Esophagus mucosa (tissue), 1 donor: Measurements from ENCODE around the gene EPS15. TPM values are rescaled to one million over a fixed set of nuclear protein-coding genes. Genes with fewer than 3 reads are reported as not detected.
"Not testable (repeated sequence)": the region's sequence is repeated elsewhere in the genome, so short reads cannot be mapped to it uniquely, and the experiment has no call there.

Source experiments
- ATAC-seq: fragments of 200-7000 bp; cut with Tn5 transposase; one replicate; pipeline ENCODE4 v1.9.1; 2020
- total RNA-seq: library from RNA; stranded (reverse); gene quantifications from one replicate; pipeline ENCODE4 v1.2.4, GENCODE V29; 2023
- donor health status: DM: yes; HTN: yes; CAD: no.

Gene EPS15
- 33.1 TPM for total RNA-seq

DNA sequence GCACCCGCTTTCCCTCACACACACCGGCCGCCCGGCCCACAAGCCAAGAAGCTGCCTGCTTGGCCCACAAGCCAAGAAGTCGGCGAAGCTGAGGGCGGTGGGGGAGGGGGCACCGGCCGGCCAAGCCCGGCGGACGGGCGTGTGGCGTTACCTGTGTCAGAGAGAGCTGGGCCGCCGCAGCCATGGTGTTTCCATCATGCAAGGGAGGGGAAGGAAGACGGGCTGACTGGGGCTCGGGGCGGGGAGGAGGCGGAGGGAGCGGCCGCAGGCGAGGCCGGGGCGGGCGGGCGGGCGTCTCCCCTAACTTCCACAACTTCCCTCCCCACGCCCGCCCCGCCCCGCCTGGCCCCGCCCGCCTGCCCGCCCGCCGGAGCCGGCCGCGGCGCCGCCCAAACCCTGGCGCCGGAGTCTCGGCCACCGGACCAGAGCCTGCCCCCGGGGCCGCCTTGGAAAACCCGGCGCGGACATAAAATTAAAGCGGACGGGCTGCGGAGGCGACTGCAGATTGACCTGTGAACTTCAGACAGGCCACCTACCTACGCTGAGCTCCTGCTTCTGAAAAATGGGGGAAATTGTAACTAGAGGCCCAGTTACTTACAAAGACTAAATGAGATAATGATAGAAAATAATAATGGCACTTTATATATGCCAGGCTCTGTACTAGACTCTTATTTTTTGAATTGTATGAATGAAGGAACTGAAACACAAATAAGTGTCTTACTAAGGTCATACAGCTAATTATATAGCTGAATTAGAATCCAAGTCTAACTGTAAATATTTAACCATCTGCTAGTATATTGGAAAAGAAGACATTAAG lies at the start of gene EPS15:
TSS of gene EPS15 (minus strand) at position 219 of the 817 bp plus-strand sequence. CDS start at position 184, 35 bp downstream.
- ATAC-seq: peak; percentile 87

DNA sequence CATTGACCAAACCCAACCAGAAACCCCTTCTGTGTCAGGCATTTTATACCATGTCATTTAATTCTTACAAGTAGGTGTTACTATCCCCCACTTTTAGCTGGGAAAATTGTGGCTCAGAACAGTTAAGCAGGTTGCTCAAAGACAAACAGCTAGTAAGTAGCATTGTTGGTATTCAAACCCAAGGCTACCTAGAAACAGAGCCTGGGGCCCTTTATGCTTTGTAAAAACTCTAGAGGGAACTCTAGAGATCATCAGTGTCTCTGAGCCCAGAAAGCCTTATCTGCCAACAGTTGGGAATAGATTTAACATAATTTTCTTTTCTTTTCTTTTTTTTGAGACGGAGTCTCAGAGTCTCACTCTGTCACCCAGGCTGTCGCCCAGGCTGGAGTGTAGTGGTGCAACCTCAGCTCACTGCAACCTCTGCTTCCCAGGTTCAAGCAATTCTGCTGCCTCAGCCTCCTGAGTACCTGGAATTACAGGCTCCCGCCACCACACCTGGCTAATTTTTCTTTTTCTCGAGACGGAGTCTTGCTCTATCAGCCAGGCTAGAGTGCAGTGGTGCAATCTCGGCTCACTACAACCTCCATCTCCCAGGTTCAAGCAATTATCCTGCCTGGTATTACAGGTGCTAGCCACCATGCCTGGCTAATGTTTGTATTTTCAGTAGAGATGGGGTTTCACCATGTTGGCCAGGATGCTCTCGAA lies 49.3 kb upstream of the EPS15 start:
- no peak for ATAC-seq

DNA sequence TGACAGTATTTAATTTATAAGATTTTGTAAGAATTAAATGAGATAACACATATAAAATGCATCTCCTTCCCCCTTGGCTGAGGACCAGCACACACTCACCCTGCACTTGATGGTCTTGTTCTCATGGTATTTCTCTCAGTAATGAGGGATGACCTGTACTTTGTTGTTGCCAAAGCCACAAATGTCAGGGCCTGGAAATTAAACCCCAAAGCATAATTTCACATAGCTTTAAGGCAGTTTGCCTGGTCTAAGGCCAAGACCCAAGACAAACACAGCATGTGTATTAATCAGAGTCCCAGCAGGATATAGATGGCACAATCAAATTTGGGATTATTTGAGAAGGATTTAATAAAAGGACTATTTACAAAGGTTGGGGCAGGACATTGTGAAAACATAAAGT lies 48.6 kb upstream of the EPS15 start:
- no peak for ATAC-seq

DNA sequence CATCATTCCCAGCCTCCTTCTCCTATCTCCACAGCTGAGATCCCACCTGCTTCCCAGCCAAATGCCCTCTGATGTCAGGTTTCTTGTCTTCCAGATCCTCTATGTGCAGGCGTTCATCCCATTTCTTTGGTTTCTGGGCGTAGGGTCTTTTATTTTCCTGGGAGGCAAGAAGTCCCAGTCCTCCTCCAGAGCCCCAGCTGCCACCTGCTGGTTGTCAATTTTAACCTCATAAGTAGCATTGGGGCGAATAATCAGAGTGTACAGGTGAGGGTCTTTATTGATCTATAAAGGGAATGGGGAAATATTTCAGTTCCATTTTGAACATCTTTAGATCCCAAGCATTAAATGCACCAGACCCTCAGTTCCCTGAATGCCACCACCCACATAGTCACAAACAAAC lies 47.2 kb upstream of the EPS15 start:
- ATAC-seq: no peak

DNA sequence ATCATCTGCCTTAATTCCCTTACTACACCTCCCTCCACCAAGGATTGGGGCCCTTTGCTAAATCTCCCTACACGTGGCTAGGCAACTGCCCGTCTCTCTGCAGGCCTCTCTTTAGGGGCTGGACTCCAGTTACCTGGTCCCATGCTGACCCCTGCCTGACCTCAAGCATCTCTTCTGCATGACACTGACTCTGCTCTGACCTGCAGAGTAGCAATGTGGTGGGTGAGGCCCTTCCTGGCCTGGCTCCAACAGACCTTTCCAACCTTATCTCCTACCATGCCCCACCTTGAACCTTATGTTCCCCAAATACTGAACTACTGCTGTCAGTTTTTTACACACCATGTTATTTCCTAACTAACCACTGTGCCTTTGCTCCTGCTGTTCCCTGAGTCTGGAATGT lies 45.9 kb upstream of the EPS15 start:
- no peak for ATAC-seq

DNA sequence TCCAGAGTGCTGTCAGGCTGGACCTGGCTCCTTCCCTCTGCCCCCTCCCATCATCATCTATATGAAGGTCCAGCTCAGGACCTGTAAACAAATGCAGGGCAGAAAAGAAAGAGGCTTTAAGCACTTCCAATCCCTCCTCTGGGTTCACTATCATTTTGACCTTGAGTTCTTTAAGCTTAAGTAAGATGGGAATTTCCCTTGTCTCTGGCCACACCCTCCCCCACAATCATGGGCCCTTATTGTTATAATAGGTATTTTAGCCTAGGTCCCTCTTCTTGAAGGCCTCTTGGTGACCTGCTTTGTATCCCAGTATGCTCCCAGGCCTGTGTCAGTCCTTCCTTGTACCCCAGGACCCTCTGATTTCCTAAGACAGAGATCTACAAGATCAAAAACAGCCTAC lies 45.1 kb upstream of the EPS15 start:
- no peak for ATAC-seq

DNA sequence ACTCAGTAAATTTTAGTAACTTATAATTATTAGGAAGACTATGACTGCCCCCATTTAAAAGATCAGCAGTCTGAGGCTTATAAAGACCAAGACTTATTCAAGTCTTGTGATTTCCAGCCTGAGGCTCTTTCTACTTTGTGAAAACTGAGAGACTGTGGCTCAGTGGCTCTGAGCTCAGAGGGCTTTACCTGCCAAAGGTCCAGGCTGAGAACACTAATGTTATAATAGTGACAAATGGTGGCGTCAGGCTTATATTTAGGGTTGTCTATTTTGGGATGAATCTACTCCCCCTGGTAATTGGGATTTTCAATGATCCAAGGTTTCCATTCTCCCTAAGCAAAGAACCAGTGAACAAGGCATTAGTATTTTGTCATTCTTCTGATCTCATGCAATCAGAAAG lies 42.6 kb upstream of the EPS15 start:
- ATAC-seq: no peak

DNA sequence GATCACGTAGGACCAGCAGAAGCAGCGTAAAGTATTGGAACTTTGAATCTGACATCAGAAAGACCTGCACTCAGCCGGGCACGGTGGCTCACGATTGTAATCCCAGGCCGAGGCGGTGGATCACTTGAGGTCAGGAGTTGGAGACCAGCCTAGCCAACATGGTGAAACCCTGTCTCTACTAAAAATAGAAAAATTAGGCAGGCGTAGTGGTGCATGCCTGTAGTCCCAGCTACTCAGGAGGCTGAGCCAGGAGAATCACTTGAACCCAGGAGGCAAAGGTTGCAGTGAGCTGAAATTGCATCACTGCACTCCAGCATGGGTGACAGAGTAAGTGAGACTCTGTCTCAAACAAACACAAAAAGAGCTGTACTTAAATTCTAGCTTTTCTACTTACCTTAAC lies 41.8 kb upstream of the EPS15 start:
- not testable (repeated sequence) for ATAC-seq

DNA sequence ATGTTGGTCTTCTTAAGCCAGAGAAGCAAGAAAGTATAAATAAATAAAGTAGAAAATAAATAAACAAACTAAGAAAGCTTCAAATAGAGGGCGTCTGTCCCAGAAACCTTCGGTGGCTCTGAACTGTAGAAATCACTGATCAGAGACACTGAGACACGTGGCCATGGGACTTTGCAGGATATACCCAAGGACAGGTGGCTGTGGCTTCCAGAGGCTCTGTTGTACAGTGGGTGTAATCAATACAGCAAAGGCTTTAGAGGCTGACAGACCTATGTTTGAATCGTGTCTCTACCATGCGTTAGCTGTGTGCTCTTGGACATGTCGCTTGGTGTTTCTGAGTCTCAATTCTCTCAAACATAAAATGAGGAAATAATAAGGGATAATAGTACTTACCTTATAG lies 41.0 kb upstream of the EPS15 start:
- no peak for ATAC-seq

DNA sequence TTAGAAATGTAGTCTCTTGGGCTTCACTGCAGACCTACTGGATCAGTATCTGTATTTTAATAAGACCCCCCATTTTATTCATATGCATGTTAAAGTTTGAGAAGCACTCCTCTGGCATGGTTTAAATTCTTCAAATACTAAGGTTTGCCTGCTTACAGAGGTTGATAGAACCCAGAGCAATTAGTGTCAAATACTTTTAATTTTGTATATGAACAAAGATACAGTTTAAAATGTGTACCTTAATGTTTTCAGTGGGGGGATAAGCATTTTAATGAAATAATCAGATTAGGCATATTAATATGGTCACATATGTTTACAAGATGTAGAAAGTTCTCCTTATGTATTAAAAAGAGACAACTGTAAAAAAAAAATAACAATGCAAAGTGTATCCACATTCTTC lies 40.4 kb upstream of the EPS15 start:
- ATAC-seq: no peak

DNA sequence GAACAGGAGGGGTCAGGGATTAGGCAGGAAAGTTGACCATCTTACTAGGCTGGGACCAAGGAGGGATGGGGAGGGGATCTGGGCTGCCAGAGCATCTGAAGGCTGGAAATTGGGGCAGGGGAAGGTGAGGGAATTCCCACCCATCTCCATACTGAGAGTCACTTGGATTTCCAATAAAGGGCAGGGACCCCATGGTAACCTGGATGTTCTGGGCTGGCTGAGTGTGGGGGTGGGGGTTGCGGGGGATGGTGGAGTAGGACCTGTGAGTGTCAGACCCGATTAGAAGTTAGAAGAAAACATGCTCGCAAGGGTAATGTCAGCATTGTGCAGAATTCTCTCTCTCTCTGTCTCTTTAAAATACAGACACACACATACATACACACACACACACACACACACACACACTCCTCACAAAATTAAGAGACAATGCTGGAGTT lies 40.0 kb upstream of the EPS15 start:
- ATAC-seq: no peak

DNA sequence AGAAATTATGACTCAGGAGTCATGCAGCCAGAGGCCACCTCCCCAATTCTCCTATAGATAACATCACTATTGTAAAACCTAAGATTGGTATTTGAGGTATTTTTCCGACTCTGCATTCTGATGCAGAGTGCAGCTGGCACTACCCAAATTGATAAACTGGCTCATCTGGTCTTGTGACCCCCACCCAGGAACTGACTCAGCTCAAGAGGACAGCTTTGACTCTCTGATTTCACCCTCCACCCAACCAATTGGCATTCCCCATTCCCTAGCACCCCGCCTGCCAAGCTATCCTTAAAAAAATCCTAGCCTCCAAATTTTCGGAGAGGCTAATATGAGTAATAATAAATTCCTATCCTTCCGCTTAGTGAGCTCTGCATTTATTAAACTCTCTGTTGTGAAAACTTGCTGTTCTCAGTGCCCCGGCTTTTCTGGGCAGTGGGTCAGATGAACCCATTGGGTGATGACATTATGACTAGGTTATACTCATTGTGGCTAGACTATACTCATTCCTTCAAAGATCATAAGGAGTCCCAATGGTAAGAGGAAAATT lies 39.4 kb upstream of the EPS15 start:
- ATAC-seq: peak; percentile 89

DNA sequence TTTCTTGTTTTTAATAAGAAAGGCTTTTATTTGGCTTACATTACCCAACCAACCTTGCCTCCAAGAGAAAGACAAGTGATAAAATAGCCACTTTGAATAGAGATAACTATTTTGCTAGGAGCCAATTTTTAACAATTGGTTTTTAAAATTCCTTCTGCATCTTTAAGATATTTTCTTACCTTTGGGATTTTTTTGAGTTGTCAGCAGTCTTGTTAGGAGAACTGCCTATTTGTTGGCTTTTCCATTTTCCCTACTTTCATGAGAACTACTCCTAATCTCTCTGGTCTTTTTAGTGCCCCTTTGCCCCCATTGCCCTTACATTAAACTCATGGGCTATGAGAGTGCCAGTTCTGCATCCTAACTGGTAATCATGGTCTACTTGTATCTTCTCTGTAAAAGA lies 38.1 kb upstream of the EPS15 start:
- no peak for ATAC-seq

DNA sequence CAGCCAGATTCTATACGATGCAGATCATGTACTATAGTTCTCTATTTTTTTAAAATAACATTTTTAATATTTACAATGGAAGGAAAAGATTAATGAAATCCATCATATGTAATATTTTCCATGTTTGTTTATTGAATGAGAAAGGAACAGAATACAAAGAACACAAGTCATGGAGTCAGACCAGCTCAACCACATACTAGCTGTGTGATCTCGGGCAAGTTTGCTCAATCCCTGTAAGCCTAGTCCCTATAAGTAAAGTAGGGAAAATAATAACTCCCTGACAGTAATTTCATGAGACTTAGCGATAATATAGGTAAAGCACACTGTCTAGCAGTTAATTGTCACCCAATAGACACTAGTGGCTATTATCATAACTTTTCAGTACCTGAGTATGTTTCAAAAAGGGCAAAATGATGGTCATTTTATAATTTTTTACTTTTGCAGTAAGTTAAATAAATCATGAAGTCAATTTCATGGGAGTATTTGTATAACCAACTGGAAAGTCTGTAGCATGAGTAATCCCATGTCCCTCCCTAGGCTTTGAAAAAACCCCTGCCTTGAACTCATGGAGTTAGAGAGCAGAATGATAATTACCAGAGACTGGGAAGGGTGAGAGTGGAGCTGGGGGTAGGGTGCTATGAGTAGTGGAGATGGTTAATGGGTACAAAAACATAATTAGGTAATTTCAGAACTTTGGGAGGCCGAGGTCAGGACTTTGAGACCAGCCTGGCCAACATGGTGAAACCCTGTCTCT lies 37.0 kb upstream of the EPS15 start:
- peak; percentile 51 for ATAC-seq

DNA sequence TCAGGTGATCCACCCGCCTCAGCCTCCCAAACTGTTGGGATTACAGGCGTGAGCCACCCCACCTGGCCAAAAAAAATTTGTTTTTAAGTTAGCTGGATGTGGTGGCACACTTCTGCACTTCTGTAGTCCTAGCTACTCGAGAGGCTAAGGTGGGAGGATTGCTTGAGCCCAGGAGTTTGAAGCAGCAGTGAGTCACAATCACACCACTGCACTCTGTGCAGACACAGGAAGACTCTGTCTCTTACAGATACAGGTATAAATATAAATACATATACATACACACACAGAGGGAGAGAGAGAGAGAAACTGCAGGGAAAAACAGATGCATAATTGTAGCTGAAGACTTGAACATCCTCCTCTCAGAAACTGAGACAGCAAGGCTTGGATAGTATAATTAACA lies 34.8 kb upstream of the EPS15 start:
- ATAC-seq: no peak

DNA sequence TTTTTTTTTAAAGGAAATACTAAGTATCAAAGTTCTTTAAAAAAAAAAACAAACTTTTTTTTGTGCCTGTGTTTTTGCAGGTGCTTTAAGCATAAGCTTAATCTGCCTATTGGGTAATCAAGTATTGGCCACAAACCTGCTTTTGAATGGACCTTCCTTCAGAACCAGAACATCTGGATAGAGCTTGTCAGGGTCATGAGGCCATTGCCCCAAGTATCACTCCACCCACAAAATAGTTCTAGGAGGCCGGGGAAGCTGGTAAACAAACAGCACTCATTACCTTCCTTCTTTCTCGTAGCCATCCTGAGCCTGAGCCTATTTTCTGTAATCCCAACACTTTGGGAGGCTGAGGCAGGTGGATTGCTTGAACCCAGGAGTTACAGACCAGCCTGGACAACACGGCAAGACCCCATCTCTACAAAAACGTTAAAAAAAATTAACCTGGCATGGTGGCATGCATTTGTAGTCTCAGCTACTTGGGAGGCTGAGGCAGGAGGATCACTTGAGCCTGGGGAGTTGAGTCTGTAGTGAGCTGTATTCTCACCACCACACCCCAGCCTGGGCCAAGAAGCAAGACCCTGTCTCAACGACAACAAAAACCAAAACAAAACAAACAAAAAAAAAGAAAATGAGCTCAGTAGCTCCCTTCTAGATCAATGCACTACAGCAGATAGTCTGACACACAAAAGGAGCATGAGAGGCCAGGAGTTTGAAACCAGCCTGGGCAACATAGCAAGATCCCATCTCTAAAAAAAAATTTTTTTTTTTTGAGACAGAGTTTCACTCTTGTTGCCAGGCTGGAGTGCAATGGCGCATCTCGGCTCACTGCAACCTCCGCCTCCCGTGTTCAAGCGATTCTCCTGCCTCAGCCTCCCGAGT lies 34.1 kb upstream of the EPS15 start:
- peak; percentile 59 for ATAC-seq

DNA sequence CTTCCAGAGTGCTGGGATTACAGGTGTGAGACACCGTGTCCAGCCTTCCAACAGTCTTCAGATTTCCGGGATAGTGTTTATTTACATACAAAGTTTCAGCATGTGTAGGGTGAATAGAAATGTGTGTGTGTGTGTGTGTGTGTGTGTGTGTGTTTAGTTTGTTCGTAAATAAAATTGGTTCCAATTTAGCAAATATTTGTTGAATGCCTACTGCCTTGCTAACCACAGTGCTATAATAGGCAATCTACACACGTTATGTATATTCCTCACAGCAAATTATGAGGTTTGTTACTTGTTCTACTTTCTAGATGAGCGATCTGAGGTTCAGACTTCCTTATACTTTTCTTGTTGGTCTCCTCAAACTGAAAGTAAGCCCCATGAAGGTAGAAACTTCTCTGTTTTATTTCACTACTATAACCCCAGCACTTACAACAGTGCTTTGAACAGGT lies 32.8 kb upstream of the EPS15 start:
- no peak for ATAC-seq

DNA sequence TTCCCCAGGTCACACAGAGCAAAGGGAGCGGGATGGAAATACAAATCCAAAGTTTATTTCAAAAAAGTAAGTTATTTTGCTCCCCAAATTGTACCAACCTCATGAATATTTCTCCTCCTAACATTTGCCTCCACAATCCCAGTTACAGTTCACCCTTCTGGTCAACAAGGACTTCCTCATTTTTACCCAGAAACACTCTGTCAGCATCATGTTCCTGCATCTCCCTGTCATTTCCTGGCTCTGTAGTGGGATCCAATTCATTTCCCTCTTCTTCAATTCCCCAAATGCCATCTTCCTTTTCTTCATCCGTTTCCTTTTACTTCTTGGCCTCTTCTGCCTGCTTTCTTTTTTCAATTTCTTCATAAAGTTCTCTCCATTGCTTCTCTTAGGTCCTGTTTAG lies 32.0 kb upstream of the EPS15 start:
- ATAC-seq: no peak

DNA sequence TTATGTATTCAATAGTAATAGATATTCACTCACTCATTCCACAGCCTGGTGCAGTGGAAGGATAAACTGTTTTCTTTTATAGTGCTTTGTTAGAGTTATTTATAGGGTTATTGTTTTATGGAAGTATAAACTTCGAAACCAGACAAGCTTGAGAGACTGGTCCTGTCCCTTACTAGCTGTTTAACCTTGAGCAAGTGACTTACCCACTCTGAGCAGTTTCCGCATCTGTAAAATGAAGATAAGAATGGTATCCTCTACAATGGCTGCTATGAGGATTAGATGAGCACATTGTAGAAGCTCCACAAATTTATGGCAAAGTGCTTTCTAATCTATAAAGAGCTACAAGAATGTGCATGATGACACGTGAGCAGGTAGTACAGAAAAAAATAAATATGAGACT lies 30.8 kb upstream of the EPS15 start:
- ATAC-seq: no peak

DNA sequence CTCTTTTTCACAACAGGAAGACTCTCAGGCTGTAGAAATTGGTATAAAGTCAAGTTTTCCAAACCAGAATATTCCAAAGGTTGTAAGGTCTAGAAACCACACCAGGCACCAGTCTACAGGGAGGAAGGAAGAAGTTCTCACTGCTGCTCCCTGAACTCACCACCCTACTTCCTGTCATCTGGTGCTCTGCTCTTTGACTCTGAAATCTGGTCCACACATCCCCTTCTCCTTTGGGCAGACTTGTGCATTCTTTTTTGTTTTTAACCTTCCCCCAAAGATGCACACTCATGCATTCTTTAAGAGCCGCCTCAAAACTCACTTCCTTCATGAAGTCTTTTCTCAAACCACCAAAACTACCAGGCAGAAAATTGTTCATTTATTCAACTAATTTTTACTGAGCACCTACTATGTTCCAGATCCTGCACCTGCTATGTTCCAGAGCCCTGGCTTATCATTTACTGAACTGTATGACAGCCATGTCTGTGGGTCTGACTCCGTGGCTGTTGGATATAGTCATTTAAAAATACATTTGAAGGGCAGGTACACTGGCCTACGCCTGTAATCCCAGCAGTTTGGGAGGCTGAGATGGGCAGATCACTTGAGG lies 30.1 kb upstream of the EPS15 start:
- ATAC-seq: no peak

DNA sequence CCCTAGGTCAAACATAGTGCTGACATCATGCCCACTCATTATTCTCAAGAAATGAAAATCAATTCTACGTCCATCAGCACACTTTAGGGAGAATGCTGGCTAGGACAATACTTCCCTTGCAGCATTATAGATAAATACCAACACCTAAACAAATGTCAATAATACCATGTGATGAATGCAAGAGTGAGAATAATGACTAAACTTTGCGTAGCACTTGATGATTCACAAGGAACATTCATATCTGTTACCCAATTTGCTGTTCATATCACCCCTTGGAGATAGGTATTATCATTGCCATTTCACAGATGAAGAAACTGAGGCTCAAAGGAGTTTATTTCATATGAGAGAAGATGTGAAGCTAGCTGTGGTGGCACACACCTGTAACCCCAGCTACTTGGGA lies 24.8 kb upstream of the EPS15 start:
- no peak for ATAC-seq
